HL-60 (cell line): ENCODE measurements around the gene KANK4.

Experiments
- DNase-seq, 2 experiments: peaks; one replicate each; pipeline ENCODE4 v3.0.0-alpha.2; 2010 to 2020; ENCODE audit warnings: low read depth in 1 of 2, low spot score in 1 of 2
- H3K27ac ChIP-seq: fragments of 250-450 bp; sonication (Bioruptor Pico); replicated peaks from 2 replicates; pipeline ENCODE4 v1.5.1; 2020; ENCODE audit warnings: mild to moderate bottlenecking, moderate library complexity
- H3K27me3 ChIP-seq: fragments of 250-450 bp; sonication (Bioruptor Pico); 2 replicates; pipeline ENCODE4 v1.5.1; 2021; ENCODE audit warnings: mild to moderate bottlenecking, moderate library complexity; ENCODE audit not compliant: insufficient read depth, poor library complexity, severe bottlenecking
- H3K4me3 ChIP-seq: replicated peaks from 2 replicates; pipeline ENCODE4 v1.5.1; 2011; ENCODE audit warnings: mild to moderate bottlenecking, control low read depth, low read length; ENCODE audit not compliant: insufficient read depth
- GABPA ChIP-seq: IDR thresholded peaks from 2 replicates; pipeline ENCODE4 v1.6.1; 2012; ENCODE audit warnings: low read depth
- POLR2AphosphoS5 ChIP-seq: IDR thresholded peaks from 2 replicates; pipeline ENCODE4 v1.6.1; 2012; ENCODE audit warnings: low read depth
- SPI1 ChIP-seq: IDR thresholded peaks from 2 replicates; pipeline ENCODE4 v1.6.1; 2012; ENCODE audit warnings: low read depth, mild to moderate bottlenecking, borderline replicate concordance
- TF ChIP-seq, protein P1 (sequence below): IDR thresholded peaks from one replicate; pipeline ENCODE4 v1.5.1; 2011; ENCODE audit warnings: low read length, control low read depth, inconsistent platforms; ENCODE audit not compliant: insufficient read depth
- TF ChIP-seq, protein P2 (sequence below): IDR thresholded peaks from 2 replicates; pipeline ENCODE4 v1.6.1; 2012; ENCODE audit warnings: low read depth; ENCODE audit not compliant: insufficient replicate concordance

The KANK4 gene

GRCh38 chr1:62280150-62280549, 39.1 kb downstream of the KANK4 start:
- H3K4me3 ChIP-seq = no peak overlapping the region
- no peak for DNase-seq
- H3K27me3 ChIP-seq = peaks cover 2% of the 10 kb centered on the region
- TF ChIP-seq, protein P1, sequence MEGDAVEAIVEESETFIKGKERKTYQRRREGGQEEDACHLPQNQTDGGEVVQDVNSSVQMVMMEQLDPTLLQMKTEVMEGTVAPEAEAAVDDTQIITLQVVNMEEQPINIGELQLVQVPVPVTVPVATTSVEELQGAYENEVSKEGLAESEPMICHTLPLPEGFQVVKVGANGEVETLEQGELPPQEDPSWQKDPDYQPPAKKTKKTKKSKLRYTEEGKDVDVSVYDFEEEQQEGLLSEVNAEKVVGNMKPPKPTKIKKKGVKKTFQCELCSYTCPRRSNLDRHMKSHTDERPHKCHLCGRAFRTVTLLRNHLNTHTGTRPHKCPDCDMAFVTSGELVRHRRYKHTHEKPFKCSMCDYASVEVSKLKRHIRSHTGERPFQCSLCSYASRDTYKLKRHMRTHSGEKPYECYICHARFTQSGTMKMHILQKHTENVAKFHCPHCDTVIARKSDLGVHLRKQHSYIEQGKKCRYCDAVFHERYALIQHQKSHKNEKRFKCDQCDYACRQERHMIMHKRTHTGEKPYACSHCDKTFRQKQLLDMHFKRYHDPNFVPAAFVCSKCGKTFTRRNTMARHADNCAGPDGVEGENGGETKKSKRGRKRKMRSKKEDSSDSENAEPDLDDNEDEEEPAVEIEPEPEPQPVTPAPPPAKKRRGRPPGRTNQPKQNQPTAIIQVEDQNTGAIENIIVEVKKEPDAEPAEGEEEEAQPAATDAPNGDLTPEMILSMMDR = no peak
- no peak for TF ChIP-seq POLR2AphosphoS5
- no peak overlapping the region for H3K27ac ChIP-seq

DNA sequence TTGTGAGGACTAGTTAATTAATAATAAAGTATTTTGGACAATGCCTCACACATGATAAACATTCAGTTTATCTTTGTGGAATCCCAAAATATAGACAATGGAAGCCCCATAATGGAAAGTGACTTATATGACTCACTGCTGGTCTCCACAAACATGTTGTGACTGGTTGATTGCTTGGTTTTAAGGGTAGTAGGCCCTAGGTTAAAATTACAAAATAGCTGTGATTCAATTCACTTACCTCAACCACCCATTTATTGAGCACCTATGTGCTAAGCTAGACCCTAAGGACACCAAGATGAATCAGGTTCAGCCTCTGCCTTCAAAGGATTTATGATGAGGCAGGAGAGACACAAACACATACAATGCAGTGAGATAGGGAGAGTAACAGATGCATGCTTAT, 42.4 kb downstream of the KANK4 start:
- TF ChIP-seq, protein P2, sequence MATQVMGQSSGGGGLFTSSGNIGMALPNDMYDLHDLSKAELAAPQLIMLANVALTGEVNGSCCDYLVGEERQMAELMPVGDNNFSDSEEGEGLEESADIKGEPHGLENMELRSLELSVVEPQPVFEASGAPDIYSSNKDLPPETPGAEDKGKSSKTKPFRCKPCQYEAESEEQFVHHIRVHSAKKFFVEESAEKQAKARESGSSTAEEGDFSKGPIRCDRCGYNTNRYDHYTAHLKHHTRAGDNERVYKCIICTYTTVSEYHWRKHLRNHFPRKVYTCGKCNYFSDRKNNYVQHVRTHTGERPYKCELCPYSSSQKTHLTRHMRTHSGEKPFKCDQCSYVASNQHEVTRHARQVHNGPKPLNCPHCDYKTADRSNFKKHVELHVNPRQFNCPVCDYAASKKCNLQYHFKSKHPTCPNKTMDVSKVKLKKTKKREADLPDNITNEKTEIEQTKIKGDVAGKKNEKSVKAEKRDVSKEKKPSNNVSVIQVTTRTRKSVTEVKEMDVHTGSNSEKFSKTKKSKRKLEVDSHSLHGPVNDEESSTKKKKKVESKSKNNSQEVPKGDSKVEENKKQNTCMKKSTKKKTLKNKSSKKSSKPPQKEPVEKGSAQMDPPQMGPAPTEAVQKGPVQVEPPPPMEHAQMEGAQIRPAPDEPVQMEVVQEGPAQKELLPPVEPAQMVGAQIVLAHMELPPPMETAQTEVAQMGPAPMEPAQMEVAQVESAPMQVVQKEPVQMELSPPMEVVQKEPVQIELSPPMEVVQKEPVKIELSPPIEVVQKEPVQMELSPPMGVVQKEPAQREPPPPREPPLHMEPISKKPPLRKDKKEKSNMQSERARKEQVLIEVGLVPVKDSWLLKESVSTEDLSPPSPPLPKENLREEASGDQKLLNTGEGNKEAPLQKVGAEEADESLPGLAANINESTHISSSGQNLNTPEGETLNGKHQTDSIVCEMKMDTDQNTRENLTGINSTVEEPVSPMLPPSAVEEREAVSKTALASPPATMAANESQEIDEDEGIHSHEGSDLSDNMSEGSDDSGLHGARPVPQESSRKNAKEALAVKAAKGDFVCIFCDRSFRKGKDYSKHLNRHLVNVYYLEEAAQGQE = no peak
- no peak for TF ChIP-seq GABPA
- TF ChIP-seq POLR2AphosphoS5 = no peak
- TF ChIP-seq SPI1 = no peak
- TF ChIP-seq, protein P1 = no peak
- Histone ChIP-seq H3K27me3 (no peaks in the 10 kb centered on the region), H3K4me3 (no peak overlapping the region), H3K27ac (no peak overlapping the region)
- DNase-seq = no peak

- Histone ChIP-seq H3K27me3 (no peaks in the 10 kb centered on the region), H3K27ac (no peak overlapping the region), H3K4me3 (no peak overlapping the region)
- DNase-seq = no peak
- TF ChIP-seq SPI1 (no peak), GABPA (no peak)
- TF ChIP-seq, protein P1 = no peak
- TF ChIP-seq, protein P2 = no peak
Observed at GRCh38 chr1:62274496-62275485, 44.4 kb downstream of the KANK4 start.
